Thyroid gland (tissue), 4 donors: ENCODE measurements around the gene GOLGA1. TPM values are rescaled to one million over a fixed set of nuclear protein-coding genes. Genes with fewer than 3 reads are reported as not detected.
"Not testable (repeated sequence)": the region's sequence is repeated elsewhere in the genome, so short reads cannot be mapped to it uniquely, and the experiment has no call there.

Experiments
- DNase-seq, 2 donors: peaks; one replicate each; pipeline ENCODE4 v3.0.0-alpha.2; 2019
- H3K27ac ChIP-seq, 3 donors: fragments of 200-600 bp; sonication (generic); 1 replicate in 2 of 3; 2 replicates in 1 of 3; pipeline ENCODE4 v1.5.1; 2016 to 2019; ENCODE audit warnings: mild to moderate bottlenecking in 1 of 3, moderate library complexity in 1 of 3
- H3K27me3 ChIP-seq: fragments of 200-600 bp; sonication (generic); one replicate; pipeline ENCODE4 v1.5.1; 2019
- H3K36me3 ChIP-seq, 2 donors: fragments of 200-600 bp; sonication (generic); one replicate each; pipeline ENCODE4 v1.5.1; 2016 to 2019
- H3K4me1 ChIP-seq, 2 donors: fragments of 200-600 bp; sonication (generic); one replicate each; pipeline ENCODE4 v1.5.1; 2017 to 2019
- H3K4me3 ChIP-seq, 3 donors: fragments of 200-600 bp; sonication (generic); replicated peaks in 1 of 3; 1 replicate in 2 of 3; 2 replicates in 1 of 3; pipeline ENCODE4 v1.5.1; 2016; ENCODE audit warnings: mild to moderate bottlenecking in 1 of 3
- H3K9me3 ChIP-seq: fragments of 200-600 bp; sonication (generic); one replicate; pipeline ENCODE4 v1.5.1; 2017
- CTCF ChIP-seq, 6 experiments: fragments of 200-600 bp in 3 of 6; fragments of 450-650 bp in 3 of 6; sonication (generic) in 3 of 6; IDR thresholded peaks; one replicate each; pipeline ENCODE4 v1.5.1; 2016 to 2019; ENCODE audit warnings: antibody characterized with exemption in 6 of 6, mild to moderate bottlenecking in 2 of 6, inconsistent platforms in 1 of 6, moderate library complexity in 1 of 6
- POLR2A ChIP-seq, 2 donors: fragments of 450-650 bp; IDR thresholded peaks; one replicate each; pipeline ENCODE4 v1.6.1; 2017; ENCODE audit warnings: antibody characterized with exemption in 2 of 2, mild to moderate bottlenecking in 2 of 2, moderate library complexity in 1 of 2
- WGBS, 2 donors: methylation state at CpG; one replicate each; pipeline ENCODE4 v1.1.5; 2017; 5-methylcytosine and 5-hydroxymethylcytosine counted together
- intact Hi-C: fragments of 100-400 bp; cut with DNase I; formaldehyde crosslinking; loops from one replicate; pipeline ENCODE4 v1.15.1; 2023
- total RNA-seq, 4 donors: library from RNA; depleted of rRNA; stranded (reverse); fragments of >200 nt; gene quantifications; one replicate each; pipeline ENCODE4 v1.2.3, GENCODE V29; 2016

Gene GOLGA1
- total RNA-seq, 4 donors from 2014 or later = 15.3 to 27.7 (median 18.6) TPM

GRCh38 chr9:124973807-124974206 is 32.9 kb upstream of the GOLGA1 start:
- intact Hi-C loops = no loop called here

GRCh38 chr9:124972241-124972770 is 31.4 kb upstream of the GOLGA1 start:
- WGBS, 2 donors = 93 to 97% methylated on average over 2 of the region's 2 CpGs
- Histone ChIP-seq H3K4me3 (no peak overlapping the region), H3K9me3 (no peaks in the 10 kb centered on the region), H3K27ac (no peak overlapping the region), H3K36me3 (peaks cover 0 to 5% of the 10 kb centered on the region in 2 donors), H3K4me1 (peaks cover 0 to 7% of the 10 kb centered on the region in 2 donors), H3K27me3 (no peaks in the 10 kb centered on the region)
- intact Hi-C loops = no loop called here
- TF ChIP-seq CTCF (IDR thresholded peaks at IDR 0.05) = no peak
- no peak for TF ChIP-seq POLR2A (IDR thresholded peaks at IDR 0.05)
- no peak for DNase-seq

More at GRCh38 chr9:124973807-124974206, 32.9 kb upstream of the GOLGA1 start:
- DNase-seq = no peak
- Histone ChIP-seq H3K36me3 (peaks cover 0 to 5% of the 10 kb centered on the region in 2 donors), H3K27me3 (no peaks in the 10 kb centered on the region), H3K27ac (no peak overlapping the region), H3K9me3 (no peaks in the 10 kb centered on the region), H3K4me1 (no peaks in the 10 kb centered on the region), H3K4me3 (no peak overlapping the region)
- TF ChIP-seq POLR2A (IDR thresholded peaks at IDR 0.05) (no peak), CTCF (IDR thresholded peaks at IDR 0.05) (no peak)
- WGBS, 2 donors = 97 to 98% methylated on average over 6 of the region's 6 CpGs

- Histone ChIP-seq H3K36me3 (peaks cover 0 to 5% of the 10 kb centered on the region in 2 donors), H3K9me3 (no peaks in the 10 kb centered on the region), H3K27ac (no peak overlapping the region), H3K4me3 (no peak overlapping the region), H3K27me3 (no peaks in the 10 kb centered on the region), H3K4me1 (peaks cover 0 to 9% of the 10 kb centered on the region in 2 donors)
- WGBS, 2 donors = 87 to 90% methylated on average over 2 of the region's 2 CpGs
- TF ChIP-seq CTCF (IDR thresholded peaks at IDR 0.05) (no peak), POLR2A (IDR thresholded peaks at IDR 0.05) (no peak)
- DNase-seq = no peak
- intact Hi-C loops = no loop called here
Observed at GRCh38 chr9:124969401-124969800, 28.5 kb upstream of the GOLGA1 start.

GRCh38 chr9:124968238-124968637 is 27.4 kb upstream of the GOLGA1 start:
- no peak for DNase-seq
- TF ChIP-seq CTCF (IDR thresholded peaks at IDR 0.05) = no peak
- TF ChIP-seq POLR2A (IDR thresholded peaks at IDR 0.05) = no peak
- 90 to 93% methylated on average over 9 of the region's 9 CpGs for WGBS, 2 donors
- H3K4me3 ChIP-seq = no peak overlapping the region
- intact Hi-C loops = no loop called here
- no peaks in the 10 kb centered on the region for H3K27me3 ChIP-seq
- H3K9me3 ChIP-seq = no peaks in the 10 kb centered on the region
- H3K36me3 ChIP-seq = peaks cover 0 to 5% of the 10 kb centered on the region in 2 donors
- H3K27ac ChIP-seq = no peak overlapping the region
- peaks cover 0 to 9% of the 10 kb centered on the region in 2 donors for H3K4me1 ChIP-seq

GRCh38 chr9:124965775-124966568 is 25.1 kb upstream of the GOLGA1 start:
- H3K27ac ChIP-seq, DNase-seq, H3K4me1 ChIP-seq, H3K4me3 ChIP-seq, H3K36me3 ChIP-seq, H3K9me3 ChIP-seq, intact Hi-C loops, H3K27me3 ChIP-seq: not testable (repeated sequence)
- 86 to 90% methylated on average over 5 of the region's 5 CpGs for WGBS, 2 donors
